Activated T-helper 2 cell treated with anti-CD3 and anti-CD28 coated beads, Interferon-gamma antibody, Interleukin-2, Interleukin-4, amounts not matched to agents 10 μg/mL and 5 μg/mL and 100 μg/mL, durations not matched to agents 14 hours and 24 hours and 36 hours (primary cell): ENCODE data around the gene ZFTA. TPM values are rescaled to one million over a fixed set of nuclear protein-coding genes. Genes with fewer than 3 reads are reported as not detected.
A peak's percentile ranks its signal among the peaks of the same experiment; 100 is the strongest.

Experiments
- DNase-seq: peaks from one replicate; pipeline ENCODE4 v3.0.0; 2021; ENCODE audit warnings: low spot score
- H3K27ac Mint-ChIP-seq: one replicate; pipeline ENCODE4 v1.8.0; 2021; ENCODE audit warnings: mixed read lengths
- H3K27me3 Mint-ChIP-seq: one replicate; pipeline ENCODE4 v1.8.0; 2021; ENCODE audit warnings: low read depth, mixed read lengths
- H3K36me3 Mint-ChIP-seq: one replicate; pipeline ENCODE4 v1.8.0; 2021; ENCODE audit warnings: low read depth, mixed read lengths
- H3K4me1 Mint-ChIP-seq: one replicate; pipeline ENCODE4 v1.8.0; 2021; ENCODE audit warnings: low read depth, mixed read lengths
- H3K4me3 Mint-ChIP-seq: one replicate; pipeline ENCODE4 v1.8.0; 2021; ENCODE audit warnings: low read depth, mild to moderate bottlenecking, moderate library complexity, mixed read lengths
- H3K9me3 Mint-ChIP-seq: one replicate; pipeline ENCODE4 v1.8.0; 2021; ENCODE audit warnings: mixed read lengths
- intact Hi-C: fragments of 100-400 bp; cut with micrococcal nuclease; formaldehyde crosslinking; loops from one replicate; pipeline ENCODE4 v1.15.1; 2023
- total RNA-seq: library from RNA; stranded (reverse); gene quantifications from 2 replicates; pipeline ENCODE4 v1.2.3, GENCODE V29; 2022

ZFTA gene
- total RNA-seq, 1 donor from 2014 or later = 7.0 TPM

DNA sequence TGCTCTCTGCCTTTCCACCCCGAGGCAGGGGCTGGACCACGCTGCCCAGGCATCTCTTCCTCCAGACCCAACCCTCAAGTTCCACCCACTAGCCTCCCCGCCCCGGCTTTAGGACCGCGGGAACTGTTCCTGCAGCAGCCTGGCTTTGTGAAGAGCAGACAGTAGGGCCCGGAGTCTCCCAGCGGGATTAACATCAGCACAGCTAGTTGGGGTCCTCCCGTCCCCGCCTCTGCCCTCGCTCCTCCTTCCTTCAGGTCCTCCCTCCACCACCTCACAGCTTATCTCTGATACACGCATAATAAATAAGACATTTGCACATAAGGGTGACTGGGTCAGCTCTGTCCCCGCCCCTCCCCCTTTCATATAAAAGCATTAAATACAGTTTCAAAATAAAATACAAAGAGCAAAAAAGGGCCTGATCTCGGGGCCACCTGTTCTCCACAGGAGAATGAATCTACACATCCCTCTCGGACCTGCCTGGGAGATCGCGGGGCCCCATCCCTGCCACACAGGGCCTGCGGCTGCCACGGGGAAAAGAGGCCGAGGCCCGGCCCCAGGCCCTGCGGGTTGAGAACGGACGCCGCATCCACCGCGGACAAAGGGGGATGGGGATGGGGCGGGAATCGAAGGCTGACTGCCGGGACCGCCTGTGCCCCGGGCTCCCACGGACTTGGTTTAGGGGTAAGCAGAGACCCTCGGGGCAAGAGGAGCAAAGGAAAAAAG, 6.5 kb downstream of the ZFTA start:
- Mint-ChIP-seq H3K4me3 (no peak overlapping the region), H3K27me3 (no peaks in the 10 kb centered on the region), H3K36me3 (peaks cover 5% of the 10 kb centered on the region), H3K4me1 (peaks cover under 1% of the 10 kb centered on the region), H3K9me3 (no peaks in the 10 kb centered on the region), H3K27ac (no peak overlapping the region)
- DNase-seq = no peak
- intact Hi-C loops = no loop called here

DNA sequence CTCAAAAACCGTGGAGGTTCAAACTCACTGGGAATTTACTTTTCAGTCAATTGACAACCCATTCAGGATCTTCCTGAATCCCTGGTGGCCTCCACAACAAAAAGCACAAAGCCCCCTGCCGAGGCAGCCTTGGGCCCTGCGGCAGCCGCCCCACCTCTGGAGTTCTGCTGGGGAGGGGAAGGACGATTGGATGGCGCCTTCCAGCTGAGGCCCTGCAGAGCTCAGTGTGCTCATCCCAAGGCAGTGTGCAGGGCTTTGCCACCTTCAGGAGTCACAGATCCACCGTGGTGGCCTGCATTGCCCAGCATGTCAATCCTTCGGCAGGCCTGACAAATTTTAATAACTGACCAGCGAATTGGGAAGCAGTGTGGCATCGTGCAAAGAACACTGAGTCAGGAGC, 7.4 kb downstream of the ZFTA start:
- intact Hi-C loops = no loop called here
- H3K27me3 Mint-ChIP-seq = no peaks in the 10 kb centered on the region
- H3K4me3 Mint-ChIP-seq = no peak overlapping the region
- H3K9me3 Mint-ChIP-seq = no peaks in the 10 kb centered on the region
- no peak overlapping the region for H3K27ac Mint-ChIP-seq
- no peak for DNase-seq
- no peaks in the 10 kb centered on the region for H3K4me1 Mint-ChIP-seq
- peaks cover 5% of the 10 kb centered on the region for H3K36me3 Mint-ChIP-seq

DNA sequence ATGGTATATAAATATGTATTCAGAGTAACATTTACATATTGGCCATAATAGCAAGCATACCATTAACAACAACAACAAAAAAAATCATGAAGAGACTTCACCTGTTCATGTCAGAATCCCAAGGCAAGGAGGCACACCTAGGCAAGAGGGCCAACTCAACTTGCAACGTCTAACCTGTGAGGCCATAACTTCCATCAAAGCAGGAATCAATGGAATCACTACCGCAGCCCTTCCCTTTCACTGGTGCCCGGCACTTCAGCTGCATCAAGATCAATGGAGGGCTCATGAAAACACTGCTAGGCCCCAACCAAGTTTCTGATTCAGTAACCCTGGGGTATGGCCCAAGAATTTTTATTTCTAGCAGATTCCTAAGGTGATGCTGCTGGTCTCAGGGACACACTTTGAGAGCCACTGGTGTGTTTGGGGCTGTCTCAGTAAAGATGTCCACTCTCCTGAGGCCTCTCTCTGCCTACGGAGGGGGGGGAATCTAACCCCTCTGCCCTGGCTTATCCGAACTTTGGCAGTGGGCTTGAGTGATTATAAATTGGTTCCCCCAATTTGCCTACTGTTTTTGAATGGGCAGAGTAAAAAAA, 8.0 kb downstream of the ZFTA start:
- Mint-ChIP-seq H3K27me3 (no peaks in the 10 kb centered on the region), H3K4me3 (no peak overlapping the region), H3K36me3 (peaks cover 5% of the 10 kb centered on the region), H3K9me3 (no peaks in the 10 kb centered on the region), H3K27ac (no peak overlapping the region), H3K4me1 (no peaks in the 10 kb centered on the region)
- no peak for DNase-seq
- intact Hi-C loops = no loop called here

DNA sequence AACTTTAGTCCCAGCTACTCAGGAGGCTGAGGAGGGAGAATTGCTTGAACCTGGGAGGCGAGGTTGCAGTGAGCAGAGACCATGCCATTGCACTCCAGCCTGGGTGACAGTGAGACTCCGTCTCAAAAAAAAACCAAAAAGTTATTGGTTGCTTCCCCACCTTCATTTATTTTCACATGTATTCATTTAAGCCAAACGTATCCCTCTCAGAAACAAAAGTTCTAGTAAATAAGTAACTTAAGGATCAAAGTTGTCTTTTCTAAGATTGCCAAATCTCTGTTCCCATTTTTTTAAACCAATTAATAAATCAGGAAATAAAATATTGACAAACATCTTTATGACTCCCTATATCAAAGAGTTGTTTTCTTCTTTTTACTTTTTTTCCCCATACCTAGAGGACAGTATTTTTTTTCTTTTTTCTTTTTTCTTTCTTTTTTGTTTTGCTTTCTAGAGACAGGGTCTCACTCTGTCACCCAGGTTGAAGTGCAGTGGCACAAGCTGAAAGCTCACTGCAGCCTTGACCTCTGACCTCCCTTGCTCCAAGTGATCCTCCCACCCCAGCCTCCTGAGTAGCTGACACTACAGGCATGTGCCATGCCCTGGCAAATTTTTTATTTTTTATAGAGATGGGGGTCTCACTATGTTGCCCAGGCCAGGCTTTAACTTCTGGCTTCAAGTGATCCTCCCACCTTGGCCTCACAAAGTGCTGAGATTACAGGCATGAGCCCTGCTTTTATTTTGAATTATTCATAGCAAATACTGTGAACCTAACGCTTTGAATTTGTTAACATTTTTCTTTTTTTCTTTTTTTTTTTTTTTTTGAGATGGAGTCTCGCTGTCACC, 11.4 kb downstream of the ZFTA start:
- H3K36me3 Mint-ChIP-seq = peaks cover 18% of the 10 kb centered on the region
- no peaks in the 10 kb centered on the region for H3K4me1 Mint-ChIP-seq
- no peak overlapping the region for H3K27ac Mint-ChIP-seq
- intact Hi-C loops = no loop called here
- DNase-seq = no peak
- H3K4me3 Mint-ChIP-seq = no peak overlapping the region
- H3K27me3 Mint-ChIP-seq = no peaks in the 10 kb centered on the region
- H3K9me3 Mint-ChIP-seq = no peaks in the 10 kb centered on the region

DNA sequence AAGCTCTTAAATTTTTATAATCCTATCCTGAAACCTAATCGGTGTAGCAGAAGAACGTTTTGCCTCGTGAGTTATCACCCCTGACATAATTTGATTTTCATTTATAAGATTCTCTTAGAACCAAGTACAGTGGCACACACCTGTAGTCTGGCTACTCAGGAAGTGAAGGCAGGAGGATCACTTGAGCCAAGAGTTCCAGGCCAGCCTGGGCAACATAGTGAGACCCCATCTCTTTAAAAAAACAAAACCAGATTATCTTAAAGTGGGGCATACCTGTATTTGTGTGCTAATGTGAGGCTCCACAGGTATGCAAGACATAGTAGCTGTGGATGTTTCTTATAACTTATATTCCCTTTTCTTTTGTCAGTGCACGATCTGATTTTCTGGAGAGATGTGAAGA, 19.0 kb downstream of the ZFTA start:
- intact Hi-C loops = no loop called here
- H3K27ac Mint-ChIP-seq = no peak overlapping the region
- H3K36me3 Mint-ChIP-seq = peaks cover 25% of the 10 kb centered on the region
- no peaks in the 10 kb centered on the region for H3K27me3 Mint-ChIP-seq
- H3K9me3 Mint-ChIP-seq = no peaks in the 10 kb centered on the region
- no peaks in the 10 kb centered on the region for H3K4me1 Mint-ChIP-seq
- no peak for DNase-seq
- no peak overlapping the region for H3K4me3 Mint-ChIP-seq

DNA sequence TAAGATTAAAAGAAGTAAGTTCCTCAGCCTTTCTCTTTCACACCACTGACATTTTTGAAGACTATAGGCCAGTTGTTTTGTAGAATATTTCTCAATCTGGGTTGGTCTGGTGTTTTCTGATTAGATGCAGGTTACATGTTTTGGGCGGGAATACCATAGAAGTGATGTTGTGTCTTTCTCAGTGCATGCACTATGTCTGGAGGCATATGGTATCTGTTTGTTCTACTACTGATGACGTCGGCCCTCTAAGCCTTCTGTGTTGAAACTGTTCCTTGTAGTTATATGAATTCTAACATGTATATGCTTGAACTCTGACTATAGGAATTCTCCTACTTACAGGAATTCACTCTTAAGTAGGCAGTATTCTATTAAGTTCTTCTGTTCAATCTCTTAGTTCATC, 21.6 kb downstream of the ZFTA start:
- Mint-ChIP-seq H3K9me3 (no peaks in the 10 kb centered on the region), H3K4me1 (no peaks in the 10 kb centered on the region), H3K27me3 (no peaks in the 10 kb centered on the region), H3K36me3 (peaks cover 11% of the 10 kb centered on the region), H3K27ac (no peak overlapping the region), H3K4me3 (no peak overlapping the region)
- no peak for DNase-seq
- intact Hi-C loops = no loop called here

DNA sequence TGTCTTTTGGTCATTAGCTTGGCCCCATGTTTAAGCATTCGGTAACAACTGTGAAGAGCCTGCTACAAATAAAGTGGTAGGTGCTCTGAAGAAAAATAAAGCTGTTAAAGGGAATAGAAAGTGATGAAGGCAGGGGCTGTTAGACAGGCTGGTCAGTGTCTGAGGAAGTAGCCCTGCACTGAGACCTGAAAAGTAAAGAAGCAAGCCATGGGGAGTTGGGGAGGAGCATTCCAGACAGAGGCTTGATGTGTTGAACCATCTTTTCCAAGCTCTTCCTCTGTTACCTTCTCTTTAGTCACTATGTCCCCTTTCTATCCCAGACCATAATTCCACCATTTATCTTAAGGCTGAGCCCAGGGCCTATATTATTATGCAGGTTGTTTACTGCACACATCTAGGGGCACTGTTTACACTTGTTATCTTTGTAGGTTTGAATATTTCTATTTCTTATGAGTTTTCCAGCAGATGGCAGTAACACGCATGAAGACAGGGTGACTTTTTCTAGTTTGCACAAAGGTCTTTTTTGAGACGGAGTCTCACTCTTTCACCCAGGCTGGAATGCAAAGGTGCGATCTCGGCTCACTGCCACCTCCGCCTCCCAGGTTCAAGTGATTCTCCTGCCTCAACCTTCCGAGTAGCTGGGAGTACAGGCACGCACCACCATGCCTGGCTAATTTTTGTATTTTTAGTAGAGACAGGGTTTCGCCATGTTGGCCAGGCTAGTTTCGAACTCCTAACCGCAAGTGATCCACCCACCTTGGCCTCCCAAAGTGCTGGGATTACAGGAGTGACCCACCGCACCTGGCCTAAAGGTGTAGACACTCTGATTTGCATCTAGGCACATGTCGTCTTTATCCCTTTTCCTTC, 23.0 kb downstream of the ZFTA start:
- Mint-ChIP-seq H3K36me3 (peaks cover 3% of the 10 kb centered on the region), H3K4me3 (no peak overlapping the region), H3K9me3 (no peaks in the 10 kb centered on the region), H3K4me1 (no peaks in the 10 kb centered on the region), H3K27ac (no peak overlapping the region), H3K27me3 (no peaks in the 10 kb centered on the region)
- DNase-seq = no peak
- intact Hi-C loops = no loop called here

DNA sequence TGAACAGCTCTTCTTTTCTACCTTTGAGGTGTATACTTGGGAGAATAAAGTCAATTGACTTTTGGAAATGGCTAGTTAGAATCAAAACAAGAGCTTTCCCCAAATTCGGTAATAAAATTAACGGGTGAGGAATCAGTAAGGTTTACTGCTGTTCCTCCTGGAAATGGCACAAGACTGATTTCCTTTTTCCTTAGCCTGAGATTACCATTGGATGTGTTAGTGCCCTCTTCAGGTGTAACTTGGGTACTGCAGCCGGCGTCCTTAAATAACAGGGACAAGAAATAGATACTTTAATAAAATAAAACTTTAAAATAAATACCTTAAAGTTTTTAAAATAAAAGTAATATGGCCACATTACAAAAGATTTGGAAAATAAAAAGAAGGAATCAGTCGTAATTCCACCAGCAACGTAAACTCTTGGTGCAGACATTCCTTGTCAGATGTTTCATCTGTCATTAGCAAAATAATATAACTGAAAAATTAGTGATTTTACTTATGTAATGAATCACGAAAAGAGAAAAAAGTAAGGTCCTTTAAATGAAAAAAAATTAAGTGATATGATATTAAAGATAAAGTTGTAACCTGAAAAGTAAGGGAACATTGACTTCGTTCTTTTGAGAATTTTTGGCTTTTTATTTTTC, 29.7 kb downstream of the ZFTA start:
- peak; percentile 38 for DNase-seq
- H3K9me3 Mint-ChIP-seq = no peaks in the 10 kb centered on the region
- no peak overlapping the region for H3K27ac Mint-ChIP-seq
- H3K4me1 Mint-ChIP-seq = peaks cover 2% of the 10 kb centered on the region
- H3K27me3 Mint-ChIP-seq = no peaks in the 10 kb centered on the region
- H3K4me3 Mint-ChIP-seq = no peak overlapping the region
- H3K36me3 Mint-ChIP-seq = no peaks in the 10 kb centered on the region
- intact Hi-C loops = loop anchor here (2.0 kb wide), 1 partner anchor 260 kb away; no protein-coding TSS in a partner anchor

DNA sequence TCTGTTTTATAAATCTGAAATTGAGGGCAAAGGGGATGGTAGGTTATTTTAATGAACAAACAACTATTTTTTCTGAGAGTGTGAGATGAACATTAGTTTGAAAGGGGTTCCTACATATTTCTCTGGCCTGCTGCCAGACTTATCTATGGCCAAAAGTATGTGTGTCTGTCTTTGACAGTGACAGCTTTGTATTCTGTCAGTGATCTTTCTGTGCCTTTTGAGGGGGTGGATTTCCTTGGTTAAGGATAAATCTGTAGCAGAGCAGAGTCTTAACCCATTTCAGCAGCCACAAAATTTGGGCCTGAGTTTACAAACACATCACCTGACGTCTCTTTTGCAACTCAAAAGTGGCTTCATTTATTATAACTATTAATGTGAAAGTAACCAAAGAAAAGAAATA, 30.9 kb downstream of the ZFTA start:
- Mint-ChIP-seq H3K9me3 (no peaks in the 10 kb centered on the region), H3K27me3 (no peaks in the 10 kb centered on the region), H3K4me1 (peaks cover 2% of the 10 kb centered on the region), H3K4me3 (no peak overlapping the region), H3K27ac (no peak overlapping the region), H3K36me3 (no peaks in the 10 kb centered on the region)
- intact Hi-C loops = loop anchor here (2.0 kb wide), 1 partner anchor 259 kb away; no protein-coding TSS in a partner anchor
- no peak for DNase-seq

DNA sequence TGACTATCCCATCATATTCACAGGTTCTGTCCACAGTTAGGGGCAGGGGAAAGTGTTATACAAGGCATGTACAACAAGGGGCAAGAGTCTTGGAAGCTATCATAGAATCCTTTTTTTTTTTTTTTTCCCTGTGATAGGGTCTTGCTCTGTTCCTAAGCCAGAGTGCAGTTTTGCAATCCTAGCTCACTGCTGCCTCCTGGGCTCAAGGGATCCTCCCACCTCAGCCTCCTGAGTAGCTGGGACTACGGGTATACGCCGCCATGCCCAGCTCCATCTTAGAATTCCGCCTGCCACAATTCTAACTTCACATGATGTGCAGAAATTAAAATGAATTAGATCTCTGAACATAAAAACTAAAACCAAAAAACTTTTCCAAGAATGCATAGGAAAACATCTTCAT, 31.7 kb downstream of the ZFTA start:
- no peaks in the 10 kb centered on the region for H3K36me3 Mint-ChIP-seq
- no peak overlapping the region for H3K4me3 Mint-ChIP-seq
- no peak for DNase-seq
- H3K9me3 Mint-ChIP-seq = no peaks in the 10 kb centered on the region
- H3K27ac Mint-ChIP-seq = no peak overlapping the region
- intact Hi-C loops = no loop called here
- peaks cover 2% of the 10 kb centered on the region for H3K4me1 Mint-ChIP-seq
- no peaks in the 10 kb centered on the region for H3K27me3 Mint-ChIP-seq

DNA sequence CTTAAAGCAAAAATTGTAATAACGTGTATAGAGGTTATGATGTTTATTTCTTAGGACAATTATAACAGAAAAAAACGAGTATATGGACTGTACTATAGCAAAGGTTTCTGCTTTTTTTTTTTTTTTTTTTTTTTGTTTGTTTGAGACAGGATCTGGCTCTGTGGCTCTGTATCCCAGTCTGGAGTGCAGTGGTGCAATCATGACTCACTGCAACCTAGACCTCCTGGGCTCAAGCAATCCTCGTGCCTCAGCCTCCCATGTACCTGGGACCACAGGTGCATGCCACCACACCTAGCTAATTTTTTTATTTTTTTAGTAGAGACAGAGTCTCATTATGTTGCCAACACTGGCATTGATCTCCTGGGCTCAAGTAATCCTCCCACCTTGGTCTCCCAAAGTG, 39.2 kb downstream of the ZFTA start:
- Mint-ChIP-seq H3K9me3 (no peaks in the 10 kb centered on the region), H3K36me3 (no peaks in the 10 kb centered on the region), H3K27ac (no peak overlapping the region), H3K4me3 (no peak overlapping the region), H3K4me1 (no peaks in the 10 kb centered on the region), H3K27me3 (no peaks in the 10 kb centered on the region)
- no peak for DNase-seq
- intact Hi-C loops = no loop called here

DNA sequence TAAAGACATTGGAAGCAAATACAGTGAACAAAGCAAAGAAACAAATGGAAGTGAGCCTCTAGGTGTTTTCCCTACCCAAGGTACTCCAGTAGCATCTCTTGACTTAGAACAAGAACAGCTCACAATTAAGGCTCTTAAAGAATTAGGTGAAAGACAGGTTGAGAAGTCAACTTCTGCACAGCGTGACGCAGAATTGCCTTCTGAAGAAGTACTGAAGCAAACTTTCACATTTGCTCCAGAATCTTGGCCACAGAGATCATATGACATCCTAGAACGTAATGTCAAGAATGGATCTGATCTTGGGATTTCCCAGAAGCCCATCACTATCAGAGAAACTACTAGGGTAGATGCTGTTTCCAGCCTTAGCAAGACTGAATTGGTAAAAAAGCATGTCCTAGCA, 48.0 kb downstream of the ZFTA start:
- no peak for DNase-seq
- H3K9me3 Mint-ChIP-seq = no peaks in the 10 kb centered on the region

More for the DNA sequence above, 48.0 kb downstream of the ZFTA start:
- no peak overlapping the region for H3K4me3 Mint-ChIP-seq
- intact Hi-C loops = no loop called here
- peaks cover 8% of the 10 kb centered on the region for H3K36me3 Mint-ChIP-seq
- H3K27ac Mint-ChIP-seq = no peak overlapping the region
- H3K4me1 Mint-ChIP-seq = peaks cover 1% of the 10 kb centered on the region
- no peaks in the 10 kb centered on the region for H3K27me3 Mint-ChIP-seq
